IPS DF 19.7 (cell line): ENCODE measurements around the gene NSUN5.
A peak's percentile ranks its signal among the peaks of the same experiment; 100 is the strongest.
"Not testable (repeated sequence)": the region's sequence is repeated elsewhere in the genome, so short reads cannot be mapped to it uniquely, and the experiment has no call there.

Source experiments
- DNase-seq: peaks from one replicate; pipeline ENCODE4 v3.0.0-alpha.2; 2013; ENCODE audit warnings: low read depth, low spot score

Gene NSUN5

DNA sequence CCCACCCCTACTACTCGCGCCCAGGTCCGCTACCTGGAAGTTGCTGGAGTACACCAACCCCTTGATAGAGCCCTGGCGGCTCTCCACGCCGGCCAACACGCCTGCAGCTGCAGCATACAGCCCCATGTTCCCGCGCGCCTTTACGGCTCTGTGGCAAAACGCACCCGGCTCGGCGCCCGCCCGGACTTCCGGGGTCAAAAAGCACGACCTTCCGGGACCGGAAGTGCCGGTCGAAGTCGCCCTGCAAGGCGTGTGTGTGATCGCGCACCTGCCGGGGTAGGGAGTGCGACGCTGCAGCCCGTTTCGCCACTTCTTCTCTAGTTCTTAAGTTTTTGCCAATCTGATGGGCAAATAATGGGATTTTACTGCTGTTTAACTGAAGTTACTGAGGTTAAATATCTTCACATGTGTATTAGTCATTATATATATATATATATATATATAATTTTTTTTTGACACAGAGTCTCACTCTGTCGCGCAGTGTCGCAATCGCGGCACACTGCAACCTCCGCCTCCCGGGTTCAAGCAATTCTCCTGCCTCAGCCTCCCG, at the start of gene NSUN5:
Gene NSUN5, minus strand, starts transcription at position 162 of the 550 bp plus-strand sequence. Its CDS starts 36 bp downstream, at position 126.
- peak; percentile 76 for DNase-seq

GRCh38 chr7:73356159-73356558, 47.5 kb upstream of the NSUN5 start:
- DNase-seq: no peak

- DNase-seq: no peak
Measured at GRCh38 chr7:73354821-73355220, 46.2 kb upstream of the NSUN5 start.

DNA sequence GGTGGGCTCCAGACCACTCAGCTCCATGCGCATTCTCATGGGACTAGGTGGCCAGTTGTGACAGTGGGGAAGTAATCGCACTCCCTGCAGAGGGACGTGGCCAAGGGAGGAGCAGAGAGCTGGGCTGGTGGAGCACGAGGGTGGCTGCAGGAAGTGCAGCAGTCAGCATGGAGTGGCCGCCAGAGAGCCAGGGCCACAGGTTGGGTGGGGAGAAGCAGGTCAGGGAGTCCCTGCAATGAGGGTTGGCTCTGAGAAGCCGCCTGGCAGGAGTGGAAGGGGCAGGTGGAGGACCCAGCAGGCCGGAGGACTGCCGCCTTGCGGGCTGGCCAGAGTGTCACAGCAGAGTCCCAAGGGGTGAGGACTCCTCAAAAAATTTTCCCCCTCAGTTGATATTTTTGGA, 45.6 kb upstream of the NSUN5 start:
- DNase-seq: no peak

GRCh38 chr7:73353243-73353642, 44.6 kb upstream of the NSUN5 start:
- no peak for DNase-seq

DNA sequence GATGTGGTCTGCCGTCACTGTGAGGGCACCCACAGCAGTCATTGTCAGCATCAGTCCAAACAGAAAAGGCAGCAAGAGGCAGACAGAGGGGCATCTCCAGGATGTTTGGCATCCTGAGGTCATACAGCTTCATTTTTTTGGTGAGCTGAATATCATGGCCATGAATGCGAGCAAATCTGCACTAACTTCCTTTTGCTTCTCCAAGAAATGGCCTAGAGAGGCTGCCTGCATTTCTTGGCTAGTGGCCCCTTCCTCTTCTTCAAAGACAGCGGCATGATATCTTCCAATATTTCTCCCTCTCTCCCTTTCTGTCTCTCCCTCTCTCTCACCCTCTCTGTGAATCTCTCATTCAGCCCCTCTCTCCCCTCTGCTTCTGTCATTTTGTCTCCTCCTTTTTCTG, 44.2 kb upstream of the NSUN5 start:
- no peak for DNase-seq

GRCh38 chr7:73351447-73352167, 43.0 kb upstream of the NSUN5 start:
- DNase-seq: no peak

DNA sequence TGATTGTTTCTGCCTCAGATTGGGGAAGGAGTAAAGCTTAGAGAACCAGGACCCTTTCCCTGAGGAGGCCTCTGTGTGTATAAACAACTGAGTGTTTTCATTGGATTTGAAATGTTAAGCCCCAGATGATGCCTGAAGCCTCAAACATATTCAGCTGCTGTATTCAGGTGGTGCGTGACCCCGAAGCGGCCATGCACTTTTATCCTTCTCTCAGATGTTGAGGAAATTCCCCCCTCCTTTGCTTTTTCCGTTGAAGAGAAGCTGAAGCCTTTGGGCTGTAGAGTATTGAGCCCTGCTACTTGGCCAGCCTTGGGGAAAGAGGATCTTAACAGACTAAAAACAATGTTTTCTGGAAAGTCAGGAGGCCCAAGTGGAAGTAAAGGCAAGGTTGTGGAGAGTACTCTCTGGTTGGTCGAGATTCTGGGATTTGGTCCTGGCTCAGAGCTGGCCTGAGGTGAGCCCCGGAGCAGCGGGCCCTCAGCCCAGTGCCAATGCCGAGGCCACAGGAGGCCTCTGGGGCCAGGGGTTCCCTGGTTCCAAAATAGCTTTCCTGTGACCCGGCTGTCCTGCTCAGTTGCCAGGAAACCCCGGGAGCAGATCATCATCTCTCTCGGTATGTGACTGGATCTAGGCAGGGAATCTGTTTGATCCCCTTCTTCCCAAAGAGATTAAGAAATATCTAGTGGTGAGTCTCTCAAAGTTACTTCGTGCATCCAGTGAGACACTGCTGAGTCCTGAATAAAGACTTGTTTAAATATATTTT, 41.9 kb upstream of the NSUN5 start:
- no peak for DNase-seq

DNA sequence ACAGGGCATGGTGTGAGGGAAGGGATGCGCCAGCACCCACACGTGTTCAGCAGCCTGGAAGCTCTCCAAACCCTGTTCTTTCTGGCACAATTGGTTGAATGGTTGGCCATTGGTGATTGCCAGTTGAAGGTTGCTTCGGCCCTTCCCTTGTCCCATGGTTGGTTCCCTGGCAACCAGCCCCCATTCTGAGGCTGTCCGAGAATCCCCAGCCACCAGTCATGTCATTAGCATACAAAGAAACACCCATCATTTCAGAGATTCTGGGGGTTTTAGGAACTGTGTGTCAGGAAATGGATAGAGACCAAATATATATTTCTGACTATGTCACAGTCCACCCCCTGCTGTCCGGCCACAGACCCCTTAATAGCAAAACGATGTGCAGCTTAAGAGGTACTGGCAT, 41.1 kb upstream of the NSUN5 start:
- DNase-seq: no peak

- no peak for DNase-seq
Measured at GRCh38 chr7:73345951-73346350, 37.3 kb upstream of the NSUN5 start.

GRCh38 chr7:73345538-73345937, 36.9 kb upstream of the NSUN5 start:
- DNase-seq: no peak

DNA sequence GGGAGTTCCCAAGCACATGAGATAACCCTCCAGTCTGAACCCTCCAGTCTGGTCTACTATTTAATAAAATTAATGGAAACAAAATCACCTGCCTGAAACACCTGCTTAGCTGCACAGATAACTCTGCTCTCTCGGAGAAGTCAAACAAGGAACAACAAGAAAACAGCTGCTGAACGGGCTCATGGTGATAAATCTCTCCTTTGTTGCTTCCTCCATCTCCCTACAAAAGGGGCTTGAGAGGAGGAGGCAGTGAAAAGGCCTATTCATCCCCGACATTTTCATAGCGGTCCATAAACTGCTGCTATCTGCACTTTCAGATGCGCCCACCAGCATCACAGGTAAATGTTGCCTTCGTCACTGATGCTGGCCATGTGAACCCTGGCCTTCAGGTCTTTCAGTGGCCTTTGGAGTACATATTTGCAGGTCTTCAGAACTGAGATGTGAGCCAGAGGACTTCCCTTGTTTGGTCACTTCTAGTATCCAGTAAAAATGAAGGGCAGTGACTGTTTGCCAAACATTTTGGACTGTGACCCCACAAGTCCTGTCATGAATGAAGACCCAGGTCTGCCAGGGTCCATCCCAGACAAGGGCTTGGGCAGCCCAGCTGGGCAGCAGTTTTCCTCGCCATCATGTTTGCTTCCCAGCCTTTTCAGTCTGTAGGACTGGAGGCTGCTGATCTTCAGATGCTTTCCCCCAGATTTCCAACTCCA, 35.2 kb upstream of the NSUN5 start:
- no peak for DNase-seq

- no peak for DNase-seq
Measured at GRCh38 chr7:73342645-73343044, 34.0 kb upstream of the NSUN5 start.

GRCh38 chr7:73341877-73342276, 33.3 kb upstream of the NSUN5 start:
- DNase-seq: no peak

GRCh38 chr7:73340514-73340913, 31.9 kb upstream of the NSUN5 start:
- peak; percentile 23 for DNase-seq

- no peak for DNase-seq
Measured at GRCh38 chr7:73338321-73338720, 29.7 kb upstream of the NSUN5 start.

DNA sequence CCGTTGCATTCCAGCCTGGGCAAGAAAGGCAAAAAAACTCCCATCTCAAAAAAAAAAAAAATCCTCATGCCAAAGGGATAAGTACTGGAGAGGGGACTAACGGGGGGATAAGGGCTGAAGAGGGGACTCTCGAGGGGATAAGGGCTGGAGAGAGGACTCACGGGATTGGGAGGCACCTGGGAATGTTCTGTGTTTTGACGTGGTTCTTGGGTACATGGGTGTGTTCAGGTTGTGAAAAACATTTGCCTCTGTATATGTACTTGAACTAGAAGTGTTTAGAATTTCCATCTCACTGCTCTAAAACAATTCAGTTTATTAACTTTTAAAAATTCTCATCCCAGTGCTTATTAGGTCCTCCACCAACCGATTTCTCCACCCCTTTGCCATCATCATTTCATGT, 23.8 kb upstream of the NSUN5 start:
- no peak for DNase-seq

- DNase-seq: no peak
Measured at GRCh38 chr7:73330772-73331171, 22.1 kb upstream of the NSUN5 start.

- no peak for DNase-seq
Measured at GRCh38 chr7:73329861-73330581, 21.4 kb upstream of the NSUN5 start.

DNA sequence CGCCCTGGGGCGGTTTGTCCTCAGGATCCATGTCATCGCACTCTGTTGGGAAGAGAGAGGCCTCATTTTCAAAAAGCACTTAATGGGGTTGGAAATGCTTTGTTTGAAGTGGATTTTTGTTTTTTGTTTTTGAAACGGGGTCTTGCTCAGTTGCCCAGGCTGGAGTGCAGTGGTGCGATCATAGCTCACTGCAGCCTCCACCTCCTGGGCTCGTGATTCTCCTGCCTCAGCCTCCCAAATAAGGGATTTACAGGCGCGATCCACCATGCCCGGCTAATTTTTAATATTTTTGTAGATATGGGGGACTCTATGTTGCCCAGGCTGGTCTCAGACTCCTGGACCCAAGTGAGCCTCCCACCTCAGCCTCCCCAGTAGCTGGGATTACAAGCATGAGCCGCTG, 20.1 kb upstream of the NSUN5 start:
- DNase-seq: no peak

GRCh38 chr7:73327922-73328321, 19.3 kb upstream of the NSUN5 start, which contains the start of the genes FKBP6 and TRIM50:
Gene FKBP6, plus strand, starts transcription at chr7:73328161. Its CDS starts 268 bp downstream, at chr7:73328429.
Gene TRIM50, minus strand, starts transcription at chr7:73328082. Its CDS starts 3,295 bp downstream, at chr7:73324787.
- DNase-seq: not testable (repeated sequence)
